GM12801 (cell line): Measurements from ENCODE around the gene USP15.

ENCODE experiments used
- TF ChIP-seq, protein P1 (sequence below): IDR thresholded peaks from one replicate; pipeline ENCODE4 v1.5.1; 2011; ENCODE audit warnings: control low read depth; ENCODE audit not compliant: insufficient read length; ENCODE audit errors: extremely low read depth

Gene USP15

DNA sequence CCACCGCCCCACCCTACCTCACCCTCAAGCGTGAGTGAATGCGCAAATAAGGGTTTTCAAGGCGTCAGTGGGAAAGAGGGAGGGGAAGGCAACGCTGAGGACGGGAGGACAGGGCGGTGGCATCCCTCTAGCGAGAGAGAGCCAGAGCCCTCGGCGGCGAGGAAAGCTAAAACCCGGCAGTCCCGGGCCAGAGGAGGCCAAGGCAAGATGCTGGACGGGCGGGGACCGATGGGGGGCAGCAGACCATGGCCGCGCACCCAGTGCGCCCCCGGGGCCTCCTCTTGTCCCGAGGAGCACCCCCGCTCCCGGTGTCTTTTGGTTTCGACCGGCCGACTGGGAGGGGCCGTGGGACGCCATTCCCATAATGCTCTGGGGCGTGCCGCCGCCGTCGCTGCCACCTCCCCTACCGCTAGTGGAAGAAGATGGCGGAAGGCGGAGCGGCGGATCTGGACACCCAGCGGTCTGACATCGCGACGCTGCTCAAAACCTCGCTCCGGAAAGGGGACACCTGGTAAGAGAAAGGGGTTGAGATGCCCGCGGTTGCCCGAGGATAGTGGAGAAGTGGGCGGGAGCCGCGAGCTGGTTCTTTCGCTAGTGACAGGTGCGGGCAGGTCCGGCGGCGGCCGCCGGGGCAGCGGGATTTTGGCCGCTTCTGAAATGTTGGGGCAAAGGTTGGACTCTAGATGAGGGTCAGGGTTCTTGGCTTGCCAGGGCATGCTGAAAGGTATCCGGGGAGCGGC is at the start of gene USP15:
Gene USP15 (plus strand): TSS at position 412 of the 740 bp plus-strand sequence. CDS start 11 bp downstream, at position 423.
- TF ChIP-seq, protein P1, sequence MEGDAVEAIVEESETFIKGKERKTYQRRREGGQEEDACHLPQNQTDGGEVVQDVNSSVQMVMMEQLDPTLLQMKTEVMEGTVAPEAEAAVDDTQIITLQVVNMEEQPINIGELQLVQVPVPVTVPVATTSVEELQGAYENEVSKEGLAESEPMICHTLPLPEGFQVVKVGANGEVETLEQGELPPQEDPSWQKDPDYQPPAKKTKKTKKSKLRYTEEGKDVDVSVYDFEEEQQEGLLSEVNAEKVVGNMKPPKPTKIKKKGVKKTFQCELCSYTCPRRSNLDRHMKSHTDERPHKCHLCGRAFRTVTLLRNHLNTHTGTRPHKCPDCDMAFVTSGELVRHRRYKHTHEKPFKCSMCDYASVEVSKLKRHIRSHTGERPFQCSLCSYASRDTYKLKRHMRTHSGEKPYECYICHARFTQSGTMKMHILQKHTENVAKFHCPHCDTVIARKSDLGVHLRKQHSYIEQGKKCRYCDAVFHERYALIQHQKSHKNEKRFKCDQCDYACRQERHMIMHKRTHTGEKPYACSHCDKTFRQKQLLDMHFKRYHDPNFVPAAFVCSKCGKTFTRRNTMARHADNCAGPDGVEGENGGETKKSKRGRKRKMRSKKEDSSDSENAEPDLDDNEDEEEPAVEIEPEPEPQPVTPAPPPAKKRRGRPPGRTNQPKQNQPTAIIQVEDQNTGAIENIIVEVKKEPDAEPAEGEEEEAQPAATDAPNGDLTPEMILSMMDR: no peak

DNA sequence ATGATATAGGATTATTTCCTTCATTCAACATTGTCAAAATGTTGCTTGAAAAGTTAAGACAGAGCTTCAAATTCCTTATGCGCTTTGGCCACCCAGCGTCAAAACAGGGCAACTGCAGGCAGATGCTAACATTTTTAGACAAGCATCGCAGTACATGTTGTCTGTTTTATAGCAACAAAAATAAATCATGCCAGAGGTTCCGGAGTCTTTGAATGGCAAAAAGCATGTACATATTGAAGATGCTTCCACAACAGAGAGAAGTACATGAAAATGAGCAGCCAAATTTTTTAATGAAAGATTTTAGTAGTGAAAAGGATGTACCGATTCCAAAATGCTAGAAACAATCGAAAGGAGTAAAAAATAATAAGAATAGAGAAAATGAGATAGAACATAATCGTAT is 49.8 kb upstream of the USP15 start:
- TF ChIP-seq, protein P1: peak; percentile 79

DNA sequence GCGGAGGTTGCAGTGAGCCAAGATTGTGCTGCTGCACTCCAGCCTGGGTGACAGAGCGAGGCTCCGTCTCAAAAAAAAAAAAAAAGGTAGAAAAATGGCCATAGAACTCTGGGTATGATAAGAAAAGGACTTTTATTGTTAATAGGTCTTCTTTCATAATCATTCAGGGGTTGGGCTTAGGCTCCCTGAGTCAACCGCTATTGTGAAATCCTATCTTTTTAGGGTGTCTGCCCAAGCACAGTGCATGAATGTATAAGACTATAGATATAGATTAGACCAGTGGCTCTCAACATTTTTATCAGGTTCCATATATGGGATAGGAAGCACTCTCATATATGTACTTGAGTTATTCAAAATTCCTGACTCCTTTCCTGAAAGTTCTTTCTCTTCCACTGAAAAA is 48.7 kb upstream of the USP15 start:
- TF ChIP-seq, protein P1: no peak

DNA sequence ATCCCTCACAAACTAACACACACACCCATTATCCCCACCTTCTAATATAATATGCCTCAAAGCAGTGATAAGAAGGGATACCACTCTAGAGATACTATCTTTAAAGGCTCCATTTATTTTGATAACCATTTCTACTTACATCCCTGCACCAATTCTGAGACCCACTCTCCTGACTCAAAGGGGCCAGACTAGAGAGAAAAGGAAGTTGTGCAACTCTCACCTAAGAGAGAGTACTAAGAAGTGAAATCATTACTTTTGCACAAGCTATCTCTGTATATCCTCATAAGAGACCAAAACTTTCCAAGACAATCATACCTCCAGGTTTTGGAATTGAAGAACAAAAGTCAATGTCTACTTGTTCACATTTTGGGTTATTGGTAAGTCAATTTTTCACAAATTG is 45.4 kb upstream of the USP15 start:
- TF ChIP-seq, protein P1: no peak

DNA sequence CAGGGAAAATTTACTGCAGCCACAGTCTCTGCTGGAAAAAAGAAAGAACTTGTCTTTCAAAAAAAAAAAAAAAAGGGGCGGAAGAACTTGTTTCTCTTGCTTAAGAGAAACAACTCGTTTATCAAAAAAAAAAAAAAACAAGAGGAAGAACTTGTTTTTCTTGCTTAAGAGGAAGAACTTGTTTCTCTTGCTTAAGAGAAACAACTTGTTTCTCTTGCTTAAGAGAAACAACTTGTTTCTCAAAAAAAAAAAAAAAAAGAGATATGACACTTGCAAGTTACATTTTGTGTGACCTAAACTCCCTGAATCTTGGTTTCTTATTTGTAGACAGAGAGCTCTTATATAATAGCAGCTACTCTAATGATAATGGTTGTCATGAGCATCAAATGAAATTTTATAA is 44.7 kb upstream of the USP15 start:
- TF ChIP-seq, protein P1: no peak

DNA sequence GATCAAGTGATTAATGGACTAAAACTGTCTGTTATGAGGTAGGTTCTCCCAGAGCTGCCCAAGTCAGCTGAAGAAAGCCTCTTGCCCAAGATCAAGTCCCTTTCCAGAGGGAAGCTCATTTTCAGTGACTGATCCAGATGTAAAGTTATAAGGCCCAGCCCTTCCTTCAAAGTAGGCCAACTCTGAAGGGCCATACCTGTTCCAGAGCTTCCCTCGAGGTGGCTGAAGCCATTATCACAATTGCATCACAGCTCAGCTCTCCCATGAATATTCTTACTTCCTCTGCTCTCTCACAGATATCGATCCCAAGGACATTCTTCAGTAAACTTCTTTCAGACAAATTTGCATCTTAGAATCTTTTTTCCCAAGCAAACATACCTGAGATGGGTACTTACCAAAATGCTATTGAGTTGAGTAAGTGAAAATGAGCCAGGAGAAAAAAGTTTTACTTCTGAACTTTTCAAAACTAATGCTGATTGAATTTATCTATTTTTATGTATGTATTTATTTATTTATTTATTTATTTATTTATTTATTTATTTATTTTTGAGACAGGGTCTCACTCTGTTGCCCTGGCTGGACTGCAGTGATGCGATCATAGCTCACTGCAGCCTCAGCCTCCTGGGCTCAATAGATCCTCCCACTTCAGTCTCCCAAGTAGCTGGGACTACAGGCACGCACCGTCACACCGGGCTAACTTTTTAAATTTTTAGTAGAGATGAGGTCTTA is 42.6 kb upstream of the USP15 start:
- TF ChIP-seq, protein P1: no peak

DNA sequence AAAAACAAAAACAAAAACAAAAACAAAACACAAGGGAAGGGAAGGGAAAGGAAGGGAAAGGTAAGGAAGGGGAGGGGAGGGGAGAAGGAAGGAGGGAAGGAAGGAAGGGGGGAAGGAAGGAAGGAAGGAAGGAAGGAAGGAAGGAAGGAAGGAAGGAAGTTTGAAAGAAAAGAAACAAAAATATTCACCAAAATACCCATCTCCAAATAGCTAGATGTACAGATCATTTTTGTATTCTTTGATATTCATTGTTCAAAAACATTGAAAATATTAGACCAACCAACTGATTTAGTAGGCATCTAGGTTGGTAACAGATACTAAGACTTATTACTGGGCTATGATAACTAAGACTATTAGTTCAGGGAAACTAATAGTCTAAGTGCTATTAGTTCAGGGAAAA is 39.1 kb upstream of the USP15 start:
- TF ChIP-seq, protein P1: no peak
